Stimulated activated CD4-positive, alpha-beta T cell treated with anti-CD3 and anti-CD28 coated beads, Interleukin-1b, Interleukin-23, amount 100 ng/mL, for 1 hour (primary cell): ENCODE measurements around the gene PKNOX2.

Source experiments
- DNase-seq, 2 donors: peaks; one replicate each; pipeline ENCODE4 v3.0.0-alpha.2; 2020; ENCODE audit warnings: low read depth in 2 of 2

PKNOX2 gene

GRCh38 chr11:125468025-125468424 lies 303.5 kb downstream of the PKNOX2 start:
- no peak for DNase-seq

- DNase-seq = no peak
Measured at GRCh38 chr11:125468852-125469251, 304.3 kb downstream of the PKNOX2 start.

- no peak for DNase-seq
Measured at GRCh38 chr11:125470355-125470754, 305.8 kb downstream of the PKNOX2 start.

- DNase-seq = no peak
Measured at GRCh38 chr11:125476721-125477120, 312.2 kb downstream of the PKNOX2 start.

GRCh38 chr11:125479137-125479536 lies 314.6 kb downstream of the PKNOX2 start:
- DNase-seq = no peak

- DNase-seq = no peak
Measured at GRCh38 chr11:125481531-125481930, 317.0 kb downstream of the PKNOX2 start.
